ENCODE data around the gene VAC14.

The VAC14 gene

DNA sequence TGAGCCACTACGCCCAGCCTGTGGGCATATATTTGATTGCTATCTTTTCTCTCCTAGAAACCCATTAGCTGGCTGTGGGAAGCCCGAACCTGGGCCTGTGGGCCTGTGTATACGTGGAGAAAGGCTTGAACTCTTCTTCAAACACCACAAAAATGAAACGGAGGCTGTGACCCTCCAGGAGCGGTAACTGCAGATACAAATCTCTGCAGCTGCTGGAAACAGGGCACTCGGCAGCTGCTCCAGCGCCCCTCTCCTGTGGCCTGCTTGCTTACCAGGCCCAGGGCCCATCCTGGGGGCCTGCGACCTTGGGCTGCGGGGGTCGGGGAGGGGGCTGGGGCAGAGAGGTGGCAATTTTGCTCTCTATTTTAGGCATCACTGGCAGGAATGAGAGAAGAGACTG is 87.1 kb downstream of the VAC14 start:
- Histone ChIP-seq H2BK5ac (ENCODE audit: low read length) (no peak overlapping the region), H3K4me2 (ENCODE audit: low read length) (no peak overlapping the region), H3K4me1 (ENCODE audit: control insufficient read depth, low read depth, low read length) (peaks cover 4% of the 10 kb centered on the region), H3K36me3 (ENCODE audit: control insufficient read depth, insufficient read depth, low read length) (no peaks in the 10 kb centered on the region), H2BK15ac (replicated peaks; ENCODE audit: low read depth) (no peak overlapping the region), H2AK5ac (ENCODE audit: low read length) (no peak overlapping the region), H3K23ac (ENCODE audit: low read length) (no peak overlapping the region), H3K18ac (ENCODE audit: low read length) (no peak overlapping the region), H2BK120ac (ENCODE audit: low read depth, low read length) (no peak overlapping the region), H3K79me1 (ENCODE audit: low read length) (no peaks in the 10 kb centered on the region), H3K79me2 (ENCODE audit: control insufficient read depth, insufficient read depth, low read length) (no peaks in the 10 kb centered on the region), H4K8ac (ENCODE audit: low read depth, low read length) (no peak overlapping the region), H3K4ac (ENCODE audit: low read depth, low read length) (no peak overlapping the region), H4K5ac (ENCODE audit: low read length) (no peak overlapping the region), H3K9ac (ENCODE audit: low read length) (no peak overlapping the region), H3K27me3 (ENCODE audit: insufficient read depth, low read length, poor library complexity) (no peaks in the 10 kb centered on the region), H3K27ac (ENCODE audit: low read depth, low read length) (no peak overlapping the region), H3K56ac (ENCODE audit: low read length) (no peak overlapping the region), H3K4me3 (ENCODE audit: low read length) (no peak overlapping the region)
- no peak for DNase-seq
- WGBS (ENCODE audit: extremely low coverage, insufficient coverage, low lambda C conversion rate), result no CpG with 5 or more reads among the region's 10 CpGs

DNA sequence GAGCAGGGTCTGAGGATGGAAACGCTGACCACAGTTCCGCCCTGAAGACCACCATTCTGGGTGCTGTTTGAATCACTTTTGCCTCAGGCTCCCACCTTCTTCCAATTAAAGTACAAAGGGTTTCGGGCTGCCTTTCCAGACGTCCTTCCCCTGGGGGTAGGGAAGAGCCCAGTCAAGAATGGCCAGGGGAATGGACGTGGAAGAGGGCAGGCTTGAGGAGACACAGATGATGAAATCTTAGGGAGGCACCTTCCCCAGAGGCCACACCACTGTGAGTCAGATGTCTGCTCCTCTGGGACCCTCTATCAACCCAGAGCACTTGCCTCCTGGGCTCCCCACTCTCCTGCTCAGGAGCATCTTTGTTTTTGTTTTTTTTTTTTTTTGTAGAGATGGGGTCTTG is 87.6 kb downstream of the VAC14 start:
- Histone ChIP-seq H3K27me3 (ENCODE audit: insufficient read depth, low read length, poor library complexity) (no peaks in the 10 kb centered on the region), H2BK120ac (ENCODE audit: low read depth, low read length) (no peak overlapping the region), H3K4me3 (ENCODE audit: low read length) (no peak overlapping the region)

DNA sequence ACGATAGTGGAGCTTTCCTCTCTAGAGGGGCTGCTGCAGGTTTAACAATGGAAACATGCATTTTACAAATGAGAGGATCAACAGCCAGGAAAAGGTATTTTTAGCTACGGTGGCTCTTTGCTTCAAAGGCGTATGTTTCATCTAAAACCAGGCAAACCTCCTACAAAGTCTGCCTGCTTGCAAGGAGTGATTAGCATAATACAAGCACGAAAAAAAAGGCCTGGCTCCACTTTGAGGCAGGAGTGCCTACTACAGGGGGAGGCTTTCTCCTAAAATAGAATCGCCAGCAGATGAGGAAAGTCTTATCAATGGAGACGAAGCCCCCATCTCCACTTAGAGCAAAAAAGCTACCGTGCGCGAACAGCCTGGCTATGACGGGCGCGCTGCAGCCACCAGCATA is 88.0 kb downstream of the VAC14 start:
- Histone ChIP-seq H3K79me1 (ENCODE audit: low read length) (no peaks in the 10 kb centered on the region), H4K5ac (ENCODE audit: low read length) (no peak overlapping the region), H3K9ac (ENCODE audit: low read length) (no peak overlapping the region), H3K36me3 (ENCODE audit: control insufficient read depth, insufficient read depth, low read length) (no peaks in the 10 kb centered on the region), H2BK15ac (replicated peaks; ENCODE audit: low read depth) (no peak overlapping the region), H3K4ac (ENCODE audit: low read depth, low read length) (no peak overlapping the region), H3K27me3 (ENCODE audit: insufficient read depth, low read length, poor library complexity) (no peaks in the 10 kb centered on the region), H3K4me3 (ENCODE audit: low read length) (no peak overlapping the region), H4K8ac (ENCODE audit: low read depth, low read length) (no peak overlapping the region), H3K4me2 (ENCODE audit: low read length) (no peak overlapping the region), H3K27ac (ENCODE audit: low read depth, low read length) (no peak overlapping the region), H3K4me1 (ENCODE audit: control insufficient read depth, low read depth, low read length) (peaks cover 4% of the 10 kb centered on the region), H3K79me2 (ENCODE audit: control insufficient read depth, insufficient read depth, low read length) (no peaks in the 10 kb centered on the region), H3K18ac (ENCODE audit: low read length) (no peak overlapping the region), H2BK5ac (ENCODE audit: low read length) (no peak overlapping the region), H3K56ac (ENCODE audit: low read length) (no peak overlapping the region), H2BK120ac (ENCODE audit: low read depth, low read length) (no peak overlapping the region), H2AK5ac (ENCODE audit: low read length) (no peak overlapping the region), H3K23ac (ENCODE audit: low read length) (no peak overlapping the region)
- no peak for DNase-seq
- WGBS (ENCODE audit: extremely low coverage, insufficient coverage, low lambda C conversion rate), result no CpG with 5 or more reads among the region's 12 CpGs

More for the DNA sequence above, 87.6 kb downstream of the VAC14 start:
- no peak overlapping the region for H4K8ac ChIP-seq (ENCODE audit: low read depth, low read length)
- H3K4me1 ChIP-seq (ENCODE audit: control insufficient read depth, low read depth, low read length), result peaks cover 4% of the 10 kb centered on the region
- no peak overlapping the region for H3K18ac ChIP-seq (ENCODE audit: low read length)
- H3K79me1 ChIP-seq (ENCODE audit: low read length), result no peaks in the 10 kb centered on the region
- H3K23ac ChIP-seq (ENCODE audit: low read length), result no peak overlapping the region
- no peak overlapping the region for H2BK5ac ChIP-seq (ENCODE audit: low read length)
- no peak overlapping the region for H3K56ac ChIP-seq (ENCODE audit: low read length)
- no CpG with 5 or more reads among the region's 5 CpGs for WGBS (ENCODE audit: extremely low coverage, insufficient coverage, low lambda C conversion rate)
- H3K4ac ChIP-seq (ENCODE audit: low read depth, low read length), result no peak overlapping the region
- H4K5ac ChIP-seq (ENCODE audit: low read length), result no peak overlapping the region
- H3K4me2 ChIP-seq (ENCODE audit: low read length), result no peak overlapping the region
- no peak for DNase-seq
- H2AK5ac ChIP-seq (ENCODE audit: low read length), result no peak overlapping the region
- H3K27ac ChIP-seq (ENCODE audit: low read depth, low read length), result no peak overlapping the region
- H3K9ac ChIP-seq (ENCODE audit: low read length), result no peak overlapping the region
- H2BK15ac ChIP-seq (replicated peaks; ENCODE audit: low read depth), result no peak overlapping the region
- H3K36me3 ChIP-seq (ENCODE audit: control insufficient read depth, insufficient read depth, low read length), result no peaks in the 10 kb centered on the region
- H3K79me2 ChIP-seq (ENCODE audit: control insufficient read depth, insufficient read depth, low read length), result no peaks in the 10 kb centered on the region

DNA sequence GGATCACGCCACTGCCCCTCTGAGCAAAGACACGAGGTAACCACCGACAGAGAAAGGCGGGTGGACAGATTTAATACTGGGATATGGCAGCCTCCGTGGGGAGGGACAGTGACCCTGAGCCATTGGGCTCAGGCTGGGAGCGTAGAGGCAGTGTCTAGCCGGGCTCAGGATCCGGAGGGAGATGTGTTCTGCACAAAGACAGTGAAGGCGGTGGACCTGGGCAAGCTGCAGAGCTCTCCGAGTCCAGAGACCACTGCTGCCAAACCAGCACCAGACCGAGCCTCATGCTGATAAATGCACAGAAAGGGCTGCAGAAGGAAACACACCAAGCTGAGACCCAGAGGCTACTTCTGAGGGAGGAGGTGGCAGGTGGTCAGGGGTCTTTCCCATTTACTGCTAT is 88.6 kb downstream of the VAC14 start:
- Histone ChIP-seq H3K4me3 (ENCODE audit: low read length) (no peak overlapping the region), H3K4me2 (ENCODE audit: low read length) (no peak overlapping the region), H3K18ac (ENCODE audit: low read length) (no peak overlapping the region), H3K23ac (ENCODE audit: low read length) (no peak overlapping the region), H2AK5ac (ENCODE audit: low read length) (no peak overlapping the region), H3K4me1 (ENCODE audit: control insufficient read depth, low read depth, low read length) (peaks cover 4% of the 10 kb centered on the region), H2BK15ac (replicated peaks; ENCODE audit: low read depth) (no peak overlapping the region), H3K79me1 (ENCODE audit: low read length) (no peaks in the 10 kb centered on the region), H3K36me3 (ENCODE audit: control insufficient read depth, insufficient read depth, low read length) (no peaks in the 10 kb centered on the region), H2BK5ac (ENCODE audit: low read length) (no peak overlapping the region), H3K9ac (ENCODE audit: low read length) (no peak overlapping the region), H3K27ac (ENCODE audit: low read depth, low read length) (no peak overlapping the region), H4K5ac (ENCODE audit: low read length) (no peak overlapping the region), H4K8ac (ENCODE audit: low read depth, low read length) (no peak overlapping the region), H3K79me2 (ENCODE audit: control insufficient read depth, insufficient read depth, low read length) (no peaks in the 10 kb centered on the region), H3K4ac (ENCODE audit: low read depth, low read length) (no peak overlapping the region), H2BK120ac (ENCODE audit: low read depth, low read length) (no peak overlapping the region), H3K56ac (ENCODE audit: low read length) (no peak overlapping the region), H3K27me3 (ENCODE audit: insufficient read depth, low read length, poor library complexity) (no peaks in the 10 kb centered on the region)
- DNase-seq, result no peak
- no CpG with 5 or more reads among the region's 11 CpGs for WGBS (ENCODE audit: extremely low coverage, insufficient coverage, low lambda C conversion rate)

DNA sequence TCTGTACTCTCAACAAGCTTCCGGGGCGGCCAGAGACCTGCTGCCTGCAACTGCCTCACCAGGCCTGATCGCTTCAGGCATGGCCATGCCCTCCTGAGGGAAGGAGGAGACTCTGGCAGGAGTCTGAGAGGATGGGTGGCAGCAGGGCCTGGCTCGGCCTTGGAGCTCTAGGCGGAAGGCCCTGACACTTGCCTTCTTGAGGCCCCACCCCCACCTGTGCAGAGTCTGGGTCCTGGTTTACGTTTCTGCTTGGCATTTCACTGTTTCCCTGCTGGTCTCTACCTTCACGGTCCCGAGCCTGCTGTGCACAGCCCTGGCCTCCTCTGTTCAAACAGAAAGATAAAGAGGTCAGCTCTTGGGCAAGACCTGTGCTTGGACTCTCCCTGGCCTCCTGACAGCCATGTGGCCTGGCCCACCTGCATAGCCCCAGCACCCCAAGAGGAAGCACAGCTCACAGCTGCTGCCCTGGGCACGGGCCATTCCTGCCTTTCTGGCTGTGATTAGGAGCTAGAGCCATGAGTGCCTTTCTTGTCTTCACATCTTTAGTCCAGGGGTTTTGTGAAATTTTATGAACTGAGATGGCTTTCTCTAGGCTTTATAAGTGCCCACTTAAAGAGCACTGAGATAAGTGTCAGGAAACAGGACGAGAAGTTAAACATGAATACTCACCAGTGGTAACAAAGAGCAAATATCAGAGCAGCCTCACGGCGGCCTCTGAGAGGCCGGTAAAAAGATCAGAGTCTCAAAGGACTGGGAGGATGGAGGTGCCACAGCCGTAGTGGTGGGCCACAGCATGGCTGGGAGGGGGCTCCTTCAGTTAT is 89.5 kb downstream of the VAC14 start:
- H3K18ac ChIP-seq (ENCODE audit: low read length), result no peak overlapping the region
- no peak overlapping the region for H2AK5ac ChIP-seq (ENCODE audit: low read length)
- no peaks in the 10 kb centered on the region for H3K36me3 ChIP-seq (ENCODE audit: control insufficient read depth, insufficient read depth, low read length)
- no peak overlapping the region for H4K5ac ChIP-seq (ENCODE audit: low read length)
- WGBS (ENCODE audit: extremely low coverage, insufficient coverage, low lambda C conversion rate), result no CpG with 5 or more reads among the region's 14 CpGs
- H2BK15ac ChIP-seq (replicated peaks; ENCODE audit: low read depth), result no peak overlapping the region
- no peak overlapping the region for H2BK120ac ChIP-seq (ENCODE audit: low read depth, low read length)
- no peak overlapping the region for H3K4me3 ChIP-seq (ENCODE audit: low read length)
- H3K27me3 ChIP-seq (ENCODE audit: insufficient read depth, low read length, poor library complexity), result no peaks in the 10 kb centered on the region
- no peak overlapping the region for H3K4me2 ChIP-seq (ENCODE audit: low read length)
- DNase-seq, result no peak
- no peak overlapping the region for H3K27ac ChIP-seq (ENCODE audit: low read depth, low read length)
- no peaks in the 10 kb centered on the region for H3K79me2 ChIP-seq (ENCODE audit: control insufficient read depth, insufficient read depth, low read length)
- peaks cover 4% of the 10 kb centered on the region for H3K4me1 ChIP-seq (ENCODE audit: control insufficient read depth, low read depth, low read length)
- H3K23ac ChIP-seq (ENCODE audit: low read length), result no peak overlapping the region
- H3K4ac ChIP-seq (ENCODE audit: low read depth, low read length), result no peak overlapping the region
- no peak overlapping the region for H3K9ac ChIP-seq (ENCODE audit: low read length)
- no peak overlapping the region for H2BK5ac ChIP-seq (ENCODE audit: low read length)
- no peak overlapping the region for H3K56ac ChIP-seq (ENCODE audit: low read length)
- H4K8ac ChIP-seq (ENCODE audit: low read depth, low read length), result no peak overlapping the region
- no peaks in the 10 kb centered on the region for H3K79me1 ChIP-seq (ENCODE audit: low read length)

All from mesendoderm (in vitro differentiated cells).